Pancreas (tissue), 10 donors: ENCODE results near the gene COX17. TPM values are rescaled to one million over a fixed set of nuclear protein-coding genes. Genes with fewer than 3 reads are reported as not detected.
"Not testable (repeated sequence)": the region's sequence is repeated elsewhere in the genome, so short reads cannot be mapped to it uniquely, and the experiment has no call there.

Experiments
- ATAC-seq, 4 donors: fragments of 200-7000 bp; cut with Tn5 transposase; one replicate each; pipeline versions ENCODE4 v1.8.0 to v1.9.1; 2020; ENCODE audit warnings: mild to moderate bottlenecking in 4 of 4, moderate library complexity in 4 of 4
- DNase-seq, 6 donors: peaks; one replicate each; pipeline ENCODE4 v3.0.0-alpha.2; 2020
- FAIRE-seq: peaks from 2 replicates; lab custom pipeline; 2012; peaks lifted over from hg19 to GRCh38; lab: Jason Lieb, UNC
- H3K27ac ChIP-seq, 4 donors: fragments of 200-600 bp; sonication (generic); 1 replicate in 3 of 4; 2 replicates in 1 of 4; pipeline versions ENCODE4 v1.5.0 to v1.8.0; 2020
- H3K27me3 ChIP-seq, 4 donors: fragments of 200-600 bp; one replicate each; pipeline ENCODE4 v1.8.0; 2021
- H3K36me3 ChIP-seq, 3 donors: fragments of 200-600 bp; sonication (generic) in 1 of 3; one replicate each; pipeline versions ENCODE4 v1.5.0 to v1.8.0; 2020 to 2021
- H3K4me1 ChIP-seq, 3 donors: fragments of 200-600 bp; one replicate each; pipeline ENCODE4 v1.8.0; 2021
- H3K4me3 ChIP-seq, 4 donors: fragments of 200-600 bp; sonication (generic) in 2 of 4; one replicate each; pipeline versions ENCODE4 v1.5.0 to v1.8.0; 2020 to 2021
- H3K9me3 ChIP-seq, 4 donors: fragments of 200-600 bp; one replicate each; pipeline ENCODE4 v1.8.0; 2021
- WGBS, 2 donors: extraction: QIAGEN DNeasy Blood & Tissue Kit; methylation state at CpG; one replicate each; pipeline ENCODE4 v1.1.7; 2013; 5-methylcytosine and 5-hydroxymethylcytosine counted together
- intact Hi-C, 3 donors: fragments of 100-400 bp; cut with DNase I; formaldehyde crosslinking; loops; one replicate each; pipeline versions ENCODE4 v1.11.1 to v1.14.2; 2022
- polyA plus RNA-seq, 2 donors: library from polyadenylated mRNA; stranded (reverse); fragments of 200-250 nt; gene quantifications; one replicate each; pipeline ENCODE4 v1.2.3, GENCODE V29; 2013
- total RNA-seq, 6 donors: library from RNA; stranded (reverse); fragmentation: NEBNext Ultra II Directional in 4 of 6; extraction: Animal tissue kit (Norgen Biotek cat#: 25700) in 4 of 6; gene quantifications; one replicate each; pipeline versions ENCODE4 v1.2.1 to v1.2.4, GENCODE V29; 2021 to 2023
- TF ChIP-seq, protein P1 (sequence below), 4 donors: fragments of 200-600 bp; sonication (generic) in 3 of 4; IDR thresholded peaks; one replicate each; pipeline versions ENCODE4 v1.5.0 to v1.8.0; 2021; ENCODE audit warnings: antibody characterized with exemption in 4 of 4
- donor health status: healthy with polysubstance abuse.
- donor health status: DM: no; HTN: no; CAD: no; lungs with moderate emphysema.
- donor health status: DM: no; HTN: no; CAD: no.
- donor health status: control.
- donor health status: control.
- donor health status: Bipolar disorder and iron deficiency.
- donor health status: DM: yes; HTN: yes; CAD: no.
- donor health status: DM: no; HTN: no; CAD: no.
- donor health status: DM: no; HTN: no; CAD: no.
- donor health status: DM: yes; HTN: yes; CAD: no.

COX17 gene
- total and polyA plus RNA-seq, 8 donors: 13.6 to 124 (median 21.1) TPM

GRCh38 chr3:119690043-119690656 lies 12.9 kb upstream of the COX17 start:
- no peaks in the 10 kb centered on the region for H3K9me3 ChIP-seq
- no peaks in the 10 kb centered on the region for H3K27me3 ChIP-seq
- no peaks in the 10 kb centered on the region for H3K36me3 ChIP-seq
- intact Hi-C loops: no loop called here
- peak in 3 of 4 donors; percentile 63 to 80 (median 75) for ATAC-seq
- no peak overlapping the region for H3K4me3 ChIP-seq
- no peak for DNase-seq
- 43 to 50% methylated on average over 4 of the region's 4 CpGs for WGBS, 2 donors
- TF ChIP-seq, protein P1, sequence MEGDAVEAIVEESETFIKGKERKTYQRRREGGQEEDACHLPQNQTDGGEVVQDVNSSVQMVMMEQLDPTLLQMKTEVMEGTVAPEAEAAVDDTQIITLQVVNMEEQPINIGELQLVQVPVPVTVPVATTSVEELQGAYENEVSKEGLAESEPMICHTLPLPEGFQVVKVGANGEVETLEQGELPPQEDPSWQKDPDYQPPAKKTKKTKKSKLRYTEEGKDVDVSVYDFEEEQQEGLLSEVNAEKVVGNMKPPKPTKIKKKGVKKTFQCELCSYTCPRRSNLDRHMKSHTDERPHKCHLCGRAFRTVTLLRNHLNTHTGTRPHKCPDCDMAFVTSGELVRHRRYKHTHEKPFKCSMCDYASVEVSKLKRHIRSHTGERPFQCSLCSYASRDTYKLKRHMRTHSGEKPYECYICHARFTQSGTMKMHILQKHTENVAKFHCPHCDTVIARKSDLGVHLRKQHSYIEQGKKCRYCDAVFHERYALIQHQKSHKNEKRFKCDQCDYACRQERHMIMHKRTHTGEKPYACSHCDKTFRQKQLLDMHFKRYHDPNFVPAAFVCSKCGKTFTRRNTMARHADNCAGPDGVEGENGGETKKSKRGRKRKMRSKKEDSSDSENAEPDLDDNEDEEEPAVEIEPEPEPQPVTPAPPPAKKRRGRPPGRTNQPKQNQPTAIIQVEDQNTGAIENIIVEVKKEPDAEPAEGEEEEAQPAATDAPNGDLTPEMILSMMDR (IDR thresholded peaks at IDR 0.05): peak; percentile 23 to 51 (median 42)
- no peak for FAIRE-seq
- no peaks in the 10 kb centered on the region for H3K4me1 ChIP-seq
- H3K27ac ChIP-seq: no peak overlapping the region

GRCh38 chr3:119683421-119683820 lies 6.2 kb upstream of the COX17 start:
- no peak for ATAC-seq
- intact Hi-C loops: no loop called here

GRCh38 chr3:119681279-119681678 lies 4.1 kb upstream of the COX17 start:
- H3K9me3 ChIP-seq: no peaks in the 10 kb centered on the region
- H3K4me3 ChIP-seq: no peak overlapping the region
- WGBS, 2 donors: 32 to 48% methylated on average over 1 of the region's 1 CpG
- intact Hi-C loops: no loop called here
- H3K27me3 ChIP-seq: no peaks in the 10 kb centered on the region
- no peaks in the 10 kb centered on the region for H3K36me3 ChIP-seq
- DNase-seq (no peak), ATAC-seq (peak in 1 of 4 donors; percentile 17), FAIRE-seq (peak; percentile 47)
- TF ChIP-seq, protein P1 (IDR thresholded peaks at IDR 0.05): no peak
- H3K27ac ChIP-seq: no peak overlapping the region
- peaks cover 0 to 6% (median 3%) of the 10 kb centered on the region in 3 donors for H3K4me1 ChIP-seq

More at GRCh38 chr3:119683421-119683820, 6.2 kb upstream of the COX17 start:
- Histone ChIP-seq H3K27me3 (no peaks in the 10 kb centered on the region), H3K4me3 (no peak overlapping the region), H3K9me3 (no peaks in the 10 kb centered on the region), H3K27ac (no peak overlapping the region), H3K4me1 (no peaks in the 10 kb centered on the region), H3K36me3 (no peaks in the 10 kb centered on the region)
- FAIRE-seq (no peak), DNase-seq (no peak)
- 3 to 12% methylated on average over 1 of the region's 1 CpG for WGBS, 2 donors
- TF ChIP-seq, protein P1 (IDR thresholded peaks at IDR 0.05): no peak

DNA sequence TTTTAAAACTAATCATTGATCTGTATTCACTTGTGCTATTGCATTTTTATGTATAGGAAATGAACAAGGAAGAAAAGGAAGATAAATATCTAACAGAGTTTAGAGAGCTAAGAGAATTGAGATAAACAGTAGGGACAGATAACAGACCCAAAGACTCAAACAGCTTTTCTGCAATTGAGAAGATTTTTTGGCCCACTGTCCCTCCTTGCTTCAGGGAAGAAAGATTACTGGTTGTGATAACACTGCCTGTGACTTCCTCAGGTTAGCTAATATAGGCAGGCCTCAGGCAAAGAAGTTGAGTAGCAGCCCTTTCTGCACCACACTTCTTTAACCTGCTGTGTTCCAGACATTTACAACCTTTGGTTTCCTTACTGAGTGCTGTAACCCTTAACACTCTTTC lies 2.7 kb upstream of the COX17 start:
- TF ChIP-seq, protein P1 (IDR thresholded peaks at IDR 0.05): no peak
- no peaks in the 10 kb centered on the region for H3K27me3 ChIP-seq
- no peak overlapping the region for H3K27ac ChIP-seq
- H3K36me3 ChIP-seq: no peaks in the 10 kb centered on the region
- intact Hi-C loops: no loop called here
- H3K4me1 ChIP-seq: peaks cover 5 to 16% (median 13%) of the 10 kb centered on the region in 3 donors
- FAIRE-seq (no peak), ATAC-seq (no peak), DNase-seq (no peak)
- H3K4me3 ChIP-seq: no peak overlapping the region
- no peaks in the 10 kb centered on the region for H3K9me3 ChIP-seq

- H3K27me3 ChIP-seq, DNase-seq, ATAC-seq, intact Hi-C loops, H3K4me3 ChIP-seq, FAIRE-seq, H3K9me3 ChIP-seq, H3K27ac ChIP-seq, H3K36me3 ChIP-seq: not testable (repeated sequence)
- WGBS, 2 donors: 93 to 94% methylated on average over 10 of the region's 10 CpGs
- peaks cover 5 to 16% (median 13%) of the 10 kb centered on the region in 3 donors for H3K4me1 ChIP-seq
Observed at GRCh38 chr3:119678209-119678608, 1.0 kb upstream of the COX17 start.
